Epithelial cell of esophagus (primary cell): ENCODE measurements around the gene GABRG3.

Source experiments
- DNase-seq: peaks from one replicate; pipeline ENCODE4 v3.0.0; 2010; ENCODE audit warnings: low read depth
- H3K4me3 ChIP-seq: 2 replicates; pipeline ENCODE4 v1.5.1; 2011; ENCODE audit warnings: mild to moderate bottlenecking, low read length, control low read depth
- TF ChIP-seq, protein P1 (sequence below): IDR thresholded peaks from 2 replicates; pipeline ENCODE4 v1.5.1; 2011; ENCODE audit warnings: low read depth, mild to moderate bottlenecking, low read length, control low read depth, inconsistent platforms; ENCODE audit not compliant: insufficient read depth; ENCODE audit errors: missing control alignments

Gene GABRG3

GRCh38 chr15:27582726-27583410 lies 611.9 kb downstream of the GABRG3 start:
- H3K4me3 ChIP-seq, result no peak overlapping the region
- no peak for DNase-seq
- TF ChIP-seq, protein P1, sequence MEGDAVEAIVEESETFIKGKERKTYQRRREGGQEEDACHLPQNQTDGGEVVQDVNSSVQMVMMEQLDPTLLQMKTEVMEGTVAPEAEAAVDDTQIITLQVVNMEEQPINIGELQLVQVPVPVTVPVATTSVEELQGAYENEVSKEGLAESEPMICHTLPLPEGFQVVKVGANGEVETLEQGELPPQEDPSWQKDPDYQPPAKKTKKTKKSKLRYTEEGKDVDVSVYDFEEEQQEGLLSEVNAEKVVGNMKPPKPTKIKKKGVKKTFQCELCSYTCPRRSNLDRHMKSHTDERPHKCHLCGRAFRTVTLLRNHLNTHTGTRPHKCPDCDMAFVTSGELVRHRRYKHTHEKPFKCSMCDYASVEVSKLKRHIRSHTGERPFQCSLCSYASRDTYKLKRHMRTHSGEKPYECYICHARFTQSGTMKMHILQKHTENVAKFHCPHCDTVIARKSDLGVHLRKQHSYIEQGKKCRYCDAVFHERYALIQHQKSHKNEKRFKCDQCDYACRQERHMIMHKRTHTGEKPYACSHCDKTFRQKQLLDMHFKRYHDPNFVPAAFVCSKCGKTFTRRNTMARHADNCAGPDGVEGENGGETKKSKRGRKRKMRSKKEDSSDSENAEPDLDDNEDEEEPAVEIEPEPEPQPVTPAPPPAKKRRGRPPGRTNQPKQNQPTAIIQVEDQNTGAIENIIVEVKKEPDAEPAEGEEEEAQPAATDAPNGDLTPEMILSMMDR, result no peak

- no peak overlapping the region for H3K4me3 ChIP-seq
- DNase-seq, result no peak
- TF ChIP-seq, protein P1, result no peak
These were observed 612.7 kb downstream of the GABRG3 start for GRCh38 chr15:27583651-27584050.

- TF ChIP-seq, protein P1, result no peak
- no peak overlapping the region for H3K4me3 ChIP-seq
- DNase-seq, result no peak
These were observed 614.2 kb downstream of the GABRG3 start for GRCh38 chr15:27585041-27585640.

- TF ChIP-seq, protein P1, result no peak
- DNase-seq, result no peak
- H3K4me3 ChIP-seq, result no peak overlapping the region
These were observed 616.8 kb downstream of the GABRG3 start for GRCh38 chr15:27587810-27588209.

GRCh38 chr15:27589260-27589659 lies 618.3 kb downstream of the GABRG3 start:
- DNase-seq, result no peak
- TF ChIP-seq, protein P1, result no peak
- H3K4me3 ChIP-seq, result no peak overlapping the region

GRCh38 chr15:27589782-27590181 lies 618.8 kb downstream of the GABRG3 start:
- TF ChIP-seq, protein P1, result no peak
- DNase-seq, result no peak
- no peak overlapping the region for H3K4me3 ChIP-seq
